Immature natural killer cell (primary cell): ENCODE results near the gene FASN. TPM values are rescaled to one million over a fixed set of nuclear protein-coding genes. Genes with fewer than 3 reads are reported as not detected.

Experiments used
- DNase-seq, 3 donors: peaks; one replicate each; pipeline ENCODE4 v3.0.0; 2022; ENCODE audit warnings: mixed read lengths in 1 of 3
- H3K27ac Mint-ChIP-seq, 6 donors: one replicate each; pipeline ENCODE4 v1.8.0; 2020; ENCODE audit warnings: mixed read lengths in 6 of 6, mild to moderate bottlenecking in 5 of 6, inconsistent platforms in 4 of 6, moderate library complexity in 3 of 6
- H3K27me3 Mint-ChIP-seq, 3 donors: one replicate each; pipeline ENCODE4 v1.8.0; 2020 to 2021; ENCODE audit warnings: low read depth in 3 of 3, mild to moderate bottlenecking in 3 of 3, mixed read lengths in 3 of 3, moderate library complexity in 3 of 3, inconsistent platforms in 1 of 3
- H3K36me3 Mint-ChIP-seq, 3 donors: one replicate each; pipeline ENCODE4 v1.8.0; 2020; ENCODE audit warnings: mixed read lengths in 3 of 3, inconsistent platforms in 2 of 3, mild to moderate bottlenecking in 2 of 3
- H3K4me1 Mint-ChIP-seq, 2 donors: one replicate each; pipeline ENCODE4 v1.8.0; 2020; ENCODE audit warnings: inconsistent platforms in 2 of 2, mild to moderate bottlenecking in 2 of 2, mixed read lengths in 2 of 2, moderate library complexity in 1 of 2
- H3K4me3 Mint-ChIP-seq, 5 donors: one replicate each; pipeline ENCODE4 v1.8.0; 2020; ENCODE audit warnings: mild to moderate bottlenecking in 5 of 5, mixed read lengths in 5 of 5, inconsistent platforms in 3 of 5, moderate library complexity in 3 of 5
- H3K9me3 Mint-ChIP-seq, 6 donors: one replicate each; pipeline ENCODE4 v1.8.0; 2020; ENCODE audit warnings: mild to moderate bottlenecking in 6 of 6, mixed read lengths in 6 of 6, inconsistent platforms in 4 of 6, moderate library complexity in 3 of 6
- polyA plus RNA-seq, 3 donors: library from polyadenylated mRNA; unstranded; fragments of 300-500 nt; fragmentation: Illumina TruSeq; gene quantifications; one replicate each; pipeline ENCODE4 v1.2.3, GENCODE V29; 2021

The FASN gene
- polyA plus RNA-seq, 3 donors from 2014 or later: 0.10 to 2.7 (median 0.23) TPM

DNA sequence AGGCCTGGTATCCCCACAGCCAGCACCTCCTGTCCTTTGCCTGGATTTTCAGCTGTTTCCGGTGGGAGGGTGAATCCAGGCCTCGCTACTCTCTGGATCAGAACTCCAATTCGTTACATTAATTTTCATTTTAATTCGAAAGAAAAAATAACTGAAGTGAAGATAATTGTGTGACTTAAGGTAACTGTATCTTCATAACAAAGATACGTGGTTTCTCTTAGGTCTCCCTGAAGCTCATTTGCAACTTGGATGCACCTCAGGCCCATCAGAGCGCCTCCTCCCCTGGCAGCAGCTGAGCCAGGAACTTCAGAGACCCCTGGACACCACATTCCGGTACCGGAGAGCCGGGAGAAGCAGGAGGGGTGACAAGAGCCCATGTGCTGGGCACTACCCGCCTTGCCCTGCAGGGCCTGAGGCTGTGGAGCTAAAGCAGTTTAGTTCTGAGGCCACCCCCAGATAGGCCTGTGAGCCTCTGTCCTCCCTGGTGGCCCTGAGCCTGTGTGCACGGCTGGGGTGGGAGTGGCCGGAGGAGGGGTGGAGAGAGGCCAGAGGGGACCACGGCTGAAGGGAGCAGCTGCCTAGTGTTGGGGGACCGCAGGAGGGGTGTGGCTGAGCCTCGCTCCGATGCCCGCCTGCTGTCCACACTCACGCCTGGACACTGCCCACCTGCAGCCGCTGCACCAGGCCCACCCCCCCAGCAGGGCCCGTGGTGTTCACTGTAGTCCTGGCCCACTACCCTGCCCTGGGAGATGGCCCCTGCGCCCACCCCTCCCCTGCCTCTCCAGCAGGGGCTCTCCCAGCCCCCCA lies 21.0 kb downstream of the FASN start:
- no peak for DNase-seq
- H3K36me3 Mint-ChIP-seq: peaks cover 0 to 4% (median 3%) of the 10 kb centered on the region in 3 donors
- no peak overlapping the region for H3K27ac Mint-ChIP-seq
- H3K9me3 Mint-ChIP-seq: no peaks in the 10 kb centered on the region
- peaks cover 0 to 2% (median 2%) of the 10 kb centered on the region in 3 donors for H3K27me3 Mint-ChIP-seq
- H3K4me1 Mint-ChIP-seq: no peaks in the 10 kb centered on the region
- H3K4me3 Mint-ChIP-seq: no peak overlapping the region

DNA sequence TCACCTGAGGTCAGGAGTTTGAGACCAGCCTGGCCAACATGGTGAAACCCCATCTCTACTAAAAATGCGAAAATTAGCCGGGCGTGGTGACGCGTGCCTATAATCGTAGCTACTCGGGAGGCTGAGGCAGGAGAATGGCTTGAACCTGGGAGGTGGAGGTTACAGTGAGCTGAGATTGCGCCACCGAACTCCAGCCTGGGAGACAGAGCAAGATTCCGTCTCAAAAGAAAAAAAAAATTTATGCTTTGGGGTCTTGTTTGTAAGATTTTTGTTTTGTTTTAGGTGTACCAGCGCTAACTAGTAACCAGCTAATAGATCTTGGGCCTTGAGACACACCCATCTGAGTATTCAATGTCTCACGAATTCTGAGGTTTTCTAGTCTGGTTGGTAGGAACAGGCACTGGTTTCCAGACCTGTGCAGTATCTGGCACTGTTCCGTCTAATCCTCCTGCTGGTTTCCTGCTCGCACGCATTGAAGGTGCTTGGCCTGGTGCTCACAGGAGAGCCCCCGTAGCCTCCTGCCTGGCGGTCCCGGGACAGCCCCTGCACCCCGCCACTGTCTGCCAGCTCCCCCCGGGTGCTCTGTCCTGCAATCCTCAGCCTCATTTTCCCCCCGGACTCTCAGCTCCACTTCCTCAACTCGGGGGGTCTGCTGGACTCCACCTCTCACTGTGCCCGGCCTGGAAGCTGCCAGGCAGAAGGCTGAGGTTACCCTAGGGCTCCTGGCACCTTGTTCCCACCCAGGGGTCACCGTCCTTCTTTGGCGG lies 21.8 kb downstream of the FASN start:
- Mint-ChIP-seq H3K9me3 (no peaks in the 10 kb centered on the region), H3K4me1 (no peaks in the 10 kb centered on the region), H3K27me3 (peaks cover 0 to 2% (median 2%) of the 10 kb centered on the region in 3 donors), H3K36me3 (peaks cover 0 to 4% (median 3%) of the 10 kb centered on the region in 3 donors), H3K4me3 (no peak overlapping the region), H3K27ac (no peak overlapping the region)
- no peak for DNase-seq

DNA sequence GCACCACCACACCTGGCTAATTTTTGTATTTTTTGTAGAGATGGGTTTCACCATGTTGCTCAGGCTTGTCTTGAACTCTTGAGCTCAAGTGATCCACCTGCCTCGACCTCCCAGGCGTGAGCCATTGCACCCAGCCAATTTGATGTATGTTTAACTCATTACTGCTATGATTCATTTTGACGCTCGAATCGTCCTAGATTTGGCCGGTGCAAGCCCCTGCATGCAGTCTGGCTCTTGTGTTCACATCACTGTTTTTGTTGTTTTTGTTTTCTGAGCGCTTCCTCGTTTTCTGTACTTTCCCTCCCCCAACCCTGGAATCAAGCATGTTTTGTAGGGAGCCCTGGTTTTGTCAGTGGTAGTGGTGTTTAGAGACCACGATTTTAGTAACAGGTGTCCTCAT lies 24.6 kb downstream of the FASN start:
- Mint-ChIP-seq H3K9me3 (no peaks in the 10 kb centered on the region), H3K27me3 (peaks cover 0 to 2% (median 2%) of the 10 kb centered on the region in 3 donors), H3K4me3 (no peak overlapping the region), H3K4me1 (no peaks in the 10 kb centered on the region), H3K36me3 (peaks cover 0 to 4% (median 3%) of the 10 kb centered on the region in 3 donors), H3K27ac (no peak overlapping the region)
- DNase-seq: no peak

- Mint-ChIP-seq H3K4me3 (no peak overlapping the region), H3K27me3 (peaks cover 0 to 2% (median 2%) of the 10 kb centered on the region in 3 donors), H3K4me1 (no peaks in the 10 kb centered on the region), H3K36me3 (no peaks in the 10 kb centered on the region), H3K27ac (no peak overlapping the region), H3K9me3 (no peaks in the 10 kb centered on the region)
- no peak for DNase-seq
Observed at GRCh38 chr17:82072827-82073226, 25.2 kb downstream of the FASN start.

DNA sequence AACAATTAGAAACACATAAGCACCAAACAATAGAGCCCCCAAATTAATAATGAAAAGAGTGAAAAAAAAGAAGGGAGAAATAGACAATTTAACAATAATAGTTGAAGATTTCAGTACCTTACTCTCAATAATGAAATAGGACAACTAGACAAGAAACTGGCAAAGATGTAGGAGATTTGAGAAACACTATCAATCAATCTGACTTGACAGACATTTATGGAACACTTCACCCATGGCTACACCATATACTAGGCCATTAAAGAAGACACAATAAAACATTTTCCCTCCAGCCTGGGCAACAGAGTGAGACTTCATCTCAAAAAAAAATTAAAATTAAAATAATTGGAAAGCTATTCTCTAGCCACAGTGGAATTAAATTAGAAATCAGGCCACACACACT lies 27.4 kb downstream of the FASN start:
- Mint-ChIP-seq H3K27me3 (peaks cover 4 to 9% (median 5%) of the 10 kb centered on the region in 3 donors), H3K36me3 (no peaks in the 10 kb centered on the region), H3K4me1 (peaks cover 6 to 12% of the 10 kb centered on the region in 2 donors), H3K9me3 (no peaks in the 10 kb centered on the region), H3K27ac (no peak overlapping the region), H3K4me3 (no peak overlapping the region)
- no peak for DNase-seq

DNA sequence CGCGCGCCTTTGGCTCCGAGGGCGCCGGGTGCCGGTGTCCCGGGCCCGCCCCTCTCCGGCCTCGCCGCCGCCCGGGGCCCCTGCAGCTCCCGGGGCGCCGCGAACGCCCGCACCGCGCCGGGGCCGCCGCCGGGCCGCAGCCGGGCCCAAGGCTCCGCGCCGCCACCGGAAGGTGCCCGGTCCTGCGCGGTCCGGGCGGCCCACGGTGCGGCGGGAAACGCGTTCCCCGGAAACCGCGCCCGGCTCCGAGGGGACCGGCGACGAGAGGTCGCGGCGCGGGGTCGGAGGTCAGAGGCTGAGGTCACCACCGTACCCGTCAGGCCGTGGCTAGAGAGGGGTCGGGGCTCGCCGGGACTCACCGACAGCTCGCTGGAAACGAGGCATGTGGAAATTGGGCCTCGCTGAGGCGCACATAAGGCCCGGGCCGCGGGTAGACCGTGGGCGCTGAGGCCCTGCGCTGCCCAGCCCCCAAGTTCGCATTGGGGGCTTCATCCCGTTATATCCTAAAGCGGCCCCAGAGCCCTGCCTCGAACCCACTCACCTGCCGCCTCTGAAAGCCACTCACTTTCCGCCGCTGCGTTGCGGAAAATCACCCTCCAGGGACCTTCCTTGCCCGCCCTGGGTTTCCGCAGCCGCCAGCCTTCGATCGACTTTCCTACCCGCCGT lies 32.3 kb downstream of the FASN start, which contains the start of gene DUS1L:
TSS of gene DUS1L (minus strand) at position 167 of the 666 bp plus-strand sequence. CDS start 745 bp downstream, outside the sequence.
- Mint-ChIP-seq H3K9me3 (no peaks in the 10 kb centered on the region), H3K4me3 (peak within 1 kb of the TSS; percentile 75 to 89 (median 80)), H3K36me3 (no peaks in the 10 kb centered on the region), H3K27me3 (peaks cover 4 to 10% (median 5%) of the 10 kb centered on the region in 3 donors), H3K27ac (peak within 1 kb of the TSS; percentile 80 to 88 (median 83)), H3K4me1 (peaks cover 6 to 19% of the 10 kb centered on the region in 2 donors)
- DNase-seq: peak; percentile 69 to 75 (median 73)

- peak overlapping the region in 2 of 6 donors; percentile 36 to 64 for H3K27ac Mint-ChIP-seq
- peaks cover 4 to 10% (median 5%) of the 10 kb centered on the region in 3 donors for H3K27me3 Mint-ChIP-seq
- peak overlapping the region; percentile 43 to 74 (median 59) for H3K4me3 Mint-ChIP-seq
Observed at GRCh38 chr17:82065193-82065637, 32.8 kb downstream of the FASN start.

DNA sequence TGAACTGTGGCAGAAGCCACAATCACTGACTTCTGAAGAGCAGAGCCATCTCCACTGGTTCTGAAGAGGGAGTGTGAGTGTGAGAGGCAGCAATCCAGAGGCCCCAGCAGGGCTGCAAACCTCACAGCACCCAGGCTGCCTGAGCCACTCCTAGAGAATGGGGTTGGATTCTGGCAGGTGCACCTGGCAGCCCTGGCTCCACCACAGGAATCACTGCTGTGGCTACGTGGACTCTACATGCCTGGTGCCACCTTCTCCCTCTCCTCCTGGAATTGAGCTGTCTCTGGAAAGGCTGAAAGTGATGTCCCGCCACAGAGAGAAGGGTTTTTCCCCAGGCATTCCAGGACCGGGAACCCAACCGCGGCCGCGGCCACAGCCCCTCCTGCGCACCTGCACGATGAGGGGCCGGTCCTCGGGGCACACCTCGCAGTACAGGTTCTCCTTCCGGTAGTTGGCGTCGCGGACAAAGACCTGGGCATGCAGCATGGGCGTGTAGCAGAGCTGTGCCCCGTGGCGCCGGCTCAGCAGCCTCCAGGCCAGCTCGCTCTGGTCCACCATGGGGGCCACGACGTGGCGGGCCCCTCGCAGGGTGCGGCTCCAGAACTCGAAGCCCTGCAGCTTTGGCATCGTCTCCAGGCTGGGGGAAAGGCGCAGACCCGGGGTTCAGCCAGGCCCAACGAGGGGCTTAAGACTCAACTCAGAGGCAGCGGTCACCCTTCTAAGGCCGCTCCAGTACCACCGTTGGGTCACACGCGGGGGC lies 33.4 kb downstream of the FASN start:
- peaks cover 4 to 10% (median 5%) of the 10 kb centered on the region in 3 donors for H3K27me3 Mint-ChIP-seq
- H3K27ac Mint-ChIP-seq: peak overlapping the region in 5 of 6 donors; percentile 28 to 83 (median 53)
- DNase-seq: no peak

More at GRCh38 chr17:82065193-82065637, 32.8 kb downstream of the FASN start:
- DNase-seq: no peak
- peaks cover 6 to 19% of the 10 kb centered on the region in 2 donors for H3K4me1 Mint-ChIP-seq
- no peaks in the 10 kb centered on the region for H3K36me3 Mint-ChIP-seq
- H3K9me3 Mint-ChIP-seq: no peaks in the 10 kb centered on the region

DNA sequence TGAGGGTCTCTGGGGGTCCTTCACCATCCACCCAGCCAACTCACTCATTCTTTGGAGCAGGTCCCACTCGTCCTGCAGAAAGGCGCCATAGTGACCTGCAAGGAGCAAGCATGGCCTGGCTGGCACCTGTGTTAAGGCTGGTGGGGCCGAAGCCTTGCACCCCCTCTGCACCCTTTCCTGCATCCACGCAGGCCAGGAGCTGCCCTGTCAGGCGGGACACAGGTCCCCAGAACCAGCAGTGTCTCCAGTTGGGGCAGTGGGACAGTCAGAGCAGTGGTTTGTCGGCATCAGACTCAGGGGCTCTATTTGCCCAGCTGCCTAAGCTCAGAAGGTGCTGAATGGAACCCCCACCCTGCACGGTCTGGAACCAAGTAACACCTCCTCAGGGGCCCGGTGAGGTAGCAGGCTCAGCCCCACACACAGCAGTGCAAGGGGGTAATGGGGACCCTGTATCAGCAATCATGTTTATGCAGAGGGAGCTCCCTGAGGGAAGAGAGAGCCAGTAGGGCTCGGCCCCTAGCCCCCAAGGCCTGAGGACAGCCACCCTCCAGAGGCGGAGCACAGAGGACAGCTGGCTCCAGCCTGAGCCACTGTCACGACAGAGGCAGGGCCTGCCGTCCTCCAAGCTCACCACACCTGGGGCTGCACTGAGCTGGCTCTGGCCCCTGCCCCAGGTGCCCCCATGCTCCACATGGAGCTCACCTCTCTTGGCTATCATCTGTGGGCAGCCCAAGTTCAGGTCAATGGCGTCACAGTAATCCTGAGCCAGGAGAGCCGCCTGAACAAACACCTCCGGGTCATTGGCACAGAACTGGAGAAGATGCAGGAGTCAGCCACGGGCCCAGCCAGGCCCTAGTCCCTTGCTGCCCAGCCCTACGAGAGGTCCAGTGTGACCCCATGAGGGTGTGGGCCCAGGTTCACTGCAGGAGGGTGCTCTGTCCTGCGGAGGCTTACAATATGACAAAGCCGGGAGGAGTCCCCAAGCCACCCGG lies 34.3 kb downstream of the FASN start:
- Mint-ChIP-seq H3K4me3 (peak overlapping the region; percentile 59 to 74 (median 69)), H3K27ac (peak overlapping the region in 4 of 6 donors; percentile 34 to 83 (median 49)), H3K9me3 (no peaks in the 10 kb centered on the region), H3K36me3 (no peaks in the 10 kb centered on the region), H3K27me3 (peaks cover 4 to 10% (median 5%) of the 10 kb centered on the region in 3 donors), H3K4me1 (peaks cover 6 to 19% of the 10 kb centered on the region in 2 donors)
- no peak for DNase-seq

More for the DNA sequence above, 33.4 kb downstream of the FASN start:
- Mint-ChIP-seq H3K4me1 (peaks cover 6 to 19% of the 10 kb centered on the region in 2 donors), H3K9me3 (no peaks in the 10 kb centered on the region), H3K4me3 (peak overlapping the region; percentile 59 to 74 (median 69)), H3K36me3 (no peaks in the 10 kb centered on the region)

- H3K27me3 Mint-ChIP-seq: peaks cover 4 to 10% (median 5%) of the 10 kb centered on the region in 3 donors
- H3K9me3 Mint-ChIP-seq: no peaks in the 10 kb centered on the region
- no peaks in the 10 kb centered on the region for H3K36me3 Mint-ChIP-seq
Observed at GRCh38 chr17:82062984-82063368, 35.1 kb downstream of the FASN start.

GRCh38 chr17:82062076-82062983 lies 35.7 kb downstream of the FASN start:
- Mint-ChIP-seq H3K9me3 (no peaks in the 10 kb centered on the region), H3K4me1 (peaks cover 6 to 18% of the 10 kb centered on the region in 2 donors), H3K36me3 (no peaks in the 10 kb centered on the region), H3K27me3 (peaks cover 4 to 10% (median 5%) of the 10 kb centered on the region in 3 donors), H3K27ac (no peak overlapping the region), H3K4me3 (no peak overlapping the region)
- DNase-seq: no peak

More at GRCh38 chr17:82062984-82063368, 35.1 kb downstream of the FASN start:
- peaks cover 6 to 19% of the 10 kb centered on the region in 2 donors for H3K4me1 Mint-ChIP-seq
- no peak for DNase-seq
- no peak overlapping the region for H3K4me3 Mint-ChIP-seq
- no peak overlapping the region for H3K27ac Mint-ChIP-seq
